ENCODE measurements around the gene MACROD2.

MACROD2 gene

DNA sequence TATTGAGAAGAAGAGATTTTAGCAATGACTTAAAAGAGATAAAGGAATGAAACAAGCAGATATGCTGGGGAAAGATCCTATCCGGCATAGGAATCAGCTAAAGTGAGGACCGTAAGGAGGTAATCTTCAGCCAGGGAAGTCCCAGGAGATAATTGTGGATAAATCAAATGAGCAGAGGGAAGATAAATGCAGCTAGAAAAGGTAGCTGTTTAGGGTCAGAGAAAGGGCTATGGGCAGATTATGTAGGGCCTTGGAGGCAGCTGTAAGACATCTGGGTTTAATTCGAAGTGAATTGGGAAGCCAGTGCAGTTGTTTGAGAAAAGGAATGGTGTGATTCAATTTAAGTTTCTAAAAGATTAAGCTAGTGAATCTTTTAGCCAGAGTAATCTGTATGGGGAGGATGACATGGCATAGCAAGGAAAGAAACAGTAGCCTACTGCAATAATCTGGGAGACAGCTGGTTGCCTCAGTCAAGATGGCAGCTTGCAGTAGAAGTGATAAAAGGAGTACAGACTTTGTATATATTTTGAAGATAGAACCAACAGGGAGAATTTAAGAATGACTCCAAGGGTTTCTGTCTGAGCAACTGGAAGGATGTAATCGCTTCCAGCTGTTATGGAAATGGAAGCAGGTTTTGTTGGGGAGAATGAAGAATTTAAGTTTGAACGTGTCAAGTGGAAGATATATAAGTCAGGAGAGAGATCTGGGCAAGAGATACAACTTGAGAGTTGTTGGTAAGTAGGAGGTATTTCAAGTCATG, 894.4 kb downstream of the MACROD2 start:
- no peaks in the 10 kb centered on the region for H3K9me3 ChIP-seq (replicated peaks; ENCODE audit: low read length)
- no peaks in the 10 kb centered on the region for H3K4me1 ChIP-seq (ENCODE audit: control insufficient read depth, insufficient read depth, low read length)
- no peak overlapping the region for H3K4me3 ChIP-seq (ENCODE audit: low read length)
- H3K36me3 ChIP-seq (ENCODE audit: insufficient read depth, low read length), result no peaks in the 10 kb centered on the region
- H3K4me2 ChIP-seq (ENCODE audit: low read length), result no peak overlapping the region
- H3K27me3 ChIP-seq (ENCODE audit: control insufficient read depth, insufficient read depth, low read length), result no peaks in the 10 kb centered on the region
- no peak overlapping the region for H3K9ac ChIP-seq (ENCODE audit: low read depth, low read length)

DNA sequence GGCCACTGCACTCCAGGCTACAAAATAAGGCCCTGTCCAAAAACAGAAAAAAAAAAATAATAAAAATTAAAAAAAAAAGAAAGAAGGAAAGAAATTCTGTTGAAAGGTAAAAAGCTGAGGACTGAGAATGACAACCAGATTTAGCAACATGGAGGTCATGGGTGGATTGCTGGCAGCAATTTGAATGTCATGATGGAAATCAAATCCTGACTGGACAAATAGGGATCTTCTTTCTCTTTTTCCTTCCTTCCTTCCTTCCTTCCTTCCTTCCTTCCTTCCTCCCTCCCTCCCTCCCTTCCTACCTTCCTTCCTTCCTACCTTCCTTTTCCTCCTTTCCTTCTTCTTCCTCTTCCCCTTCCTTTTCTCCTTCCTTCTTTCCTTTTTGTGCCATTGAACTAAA, 895.4 kb downstream of the MACROD2 start:
- Histone ChIP-seq H3K27me3 (ENCODE audit: control insufficient read depth, insufficient read depth, low read length) (no peaks in the 10 kb centered on the region), H3K36me3 (ENCODE audit: insufficient read depth, low read length) (no peaks in the 10 kb centered on the region), H3K9me3 (replicated peaks; ENCODE audit: low read length) (no peaks in the 10 kb centered on the region), H3K4me2 (ENCODE audit: low read length) (no peak overlapping the region), H3K4me1 (ENCODE audit: control insufficient read depth, insufficient read depth, low read length) (no peaks in the 10 kb centered on the region), H3K4me3 (ENCODE audit: low read length) (no peak overlapping the region), H3K9ac (ENCODE audit: low read depth, low read length) (no peak overlapping the region)

DNA sequence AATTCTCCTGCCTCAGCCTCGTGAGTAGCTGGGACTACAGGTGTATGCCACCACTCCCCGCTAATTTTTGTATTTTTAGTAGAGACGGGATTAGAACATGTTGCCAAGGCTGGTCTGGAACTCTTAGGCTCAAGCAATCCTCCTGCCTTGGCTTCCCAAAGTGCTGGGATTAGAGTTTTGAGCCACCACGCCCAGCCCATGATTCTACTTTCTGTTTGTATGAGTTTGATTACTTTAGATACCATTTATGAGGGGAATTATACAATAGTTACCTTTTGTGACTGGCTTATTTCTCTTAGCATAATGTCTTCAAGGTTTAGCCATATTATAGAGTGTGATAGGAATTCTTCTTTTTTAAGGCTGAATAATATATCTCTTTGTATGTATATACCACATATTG, 897.5 kb downstream of the MACROD2 start:
- Histone ChIP-seq H3K36me3 (ENCODE audit: insufficient read depth, low read length) (no peaks in the 10 kb centered on the region), H3K4me1 (ENCODE audit: control insufficient read depth, insufficient read depth, low read length) (no peaks in the 10 kb centered on the region), H3K9me3 (replicated peaks; ENCODE audit: low read length) (no peaks in the 10 kb centered on the region), H3K9ac (ENCODE audit: low read depth, low read length) (no peak overlapping the region), H3K4me3 (ENCODE audit: low read length) (no peak overlapping the region), H3K27me3 (ENCODE audit: control insufficient read depth, insufficient read depth, low read length) (no peaks in the 10 kb centered on the region), H3K4me2 (ENCODE audit: low read length) (no peak overlapping the region)

GRCh38 chr20:14896569-14896968, 901.3 kb downstream of the MACROD2 start:
- no peaks in the 10 kb centered on the region for H3K4me1 ChIP-seq (ENCODE audit: control insufficient read depth, insufficient read depth, low read length)
- H3K27me3 ChIP-seq (ENCODE audit: control insufficient read depth, insufficient read depth, low read length), result no peaks in the 10 kb centered on the region
- no peaks in the 10 kb centered on the region for H3K36me3 ChIP-seq (ENCODE audit: insufficient read depth, low read length)
- H3K9me3 ChIP-seq (replicated peaks; ENCODE audit: low read length), result no peaks in the 10 kb centered on the region
- no peak overlapping the region for H3K4me3 ChIP-seq (ENCODE audit: low read length)
- no peak overlapping the region for H3K4me2 ChIP-seq (ENCODE audit: low read length)
- no peak overlapping the region for H3K9ac ChIP-seq (ENCODE audit: low read depth, low read length)

- Histone ChIP-seq H3K27me3 (ENCODE audit: control insufficient read depth, insufficient read depth, low read length) (no peaks in the 10 kb centered on the region), H3K36me3 (ENCODE audit: insufficient read depth, low read length) (no peaks in the 10 kb centered on the region), H3K9ac (ENCODE audit: low read depth, low read length) (no peak overlapping the region), H3K4me1 (ENCODE audit: control insufficient read depth, insufficient read depth, low read length) (no peaks in the 10 kb centered on the region), H3K9me3 (replicated peaks; ENCODE audit: low read length) (no peaks in the 10 kb centered on the region), H3K4me2 (ENCODE audit: low read length) (no peak overlapping the region), H3K4me3 (ENCODE audit: low read length) (no peak overlapping the region)
Observed at GRCh38 chr20:14897608-14898007, 902.3 kb downstream of the MACROD2 start.

DNA sequence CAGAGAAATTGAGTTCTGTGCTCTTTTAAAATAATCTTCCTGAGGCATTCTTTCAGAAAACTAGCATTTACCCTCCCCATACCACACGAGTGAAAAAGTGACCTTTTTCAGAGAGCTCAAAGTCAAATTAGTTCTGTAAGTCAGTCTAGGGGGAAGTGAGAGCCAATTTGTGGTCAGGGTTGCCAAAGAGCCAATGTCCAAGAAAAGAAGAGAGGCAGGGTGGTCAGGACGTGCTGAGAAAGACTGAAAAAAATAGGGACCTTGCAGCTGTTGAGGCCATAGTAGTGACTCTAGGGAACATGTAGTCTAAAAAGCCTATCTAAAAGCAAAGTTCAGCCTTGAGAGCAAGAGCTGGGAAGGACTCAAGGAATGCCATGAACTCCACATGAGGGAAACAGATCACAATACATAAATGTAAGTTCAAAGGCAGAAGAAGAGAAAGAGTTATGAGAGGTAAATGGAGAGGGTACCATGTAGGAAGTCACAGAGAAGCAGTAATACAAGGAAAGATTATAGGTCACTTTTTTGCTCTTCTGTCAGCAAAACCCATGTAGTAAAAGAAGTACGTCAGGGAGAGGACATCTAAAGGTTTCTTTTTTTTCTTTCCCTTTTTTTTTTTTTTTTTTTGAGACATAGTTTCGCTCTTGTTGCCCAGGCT, 907.2 kb downstream of the MACROD2 start:
- Histone ChIP-seq H3K4me3 (ENCODE audit: low read length) (no peak overlapping the region), H3K36me3 (ENCODE audit: insufficient read depth, low read length) (no peaks in the 10 kb centered on the region), H3K4me1 (ENCODE audit: control insufficient read depth, insufficient read depth, low read length) (no peaks in the 10 kb centered on the region), H3K9ac (ENCODE audit: low read depth, low read length) (no peak overlapping the region), H3K27me3 (ENCODE audit: control insufficient read depth, insufficient read depth, low read length) (no peaks in the 10 kb centered on the region), H3K9me3 (replicated peaks; ENCODE audit: low read length) (no peaks in the 10 kb centered on the region), H3K4me2 (ENCODE audit: low read length) (no peak overlapping the region)

- Histone ChIP-seq H3K4me1 (ENCODE audit: control insufficient read depth, insufficient read depth, low read length) (no peaks in the 10 kb centered on the region), H3K27me3 (ENCODE audit: control insufficient read depth, insufficient read depth, low read length) (no peaks in the 10 kb centered on the region), H3K4me2 (ENCODE audit: low read length) (no peak overlapping the region), H3K9ac (ENCODE audit: low read depth, low read length) (no peak overlapping the region), H3K4me3 (ENCODE audit: low read length) (no peak overlapping the region), H3K9me3 (replicated peaks; ENCODE audit: low read length) (no peaks in the 10 kb centered on the region), H3K36me3 (ENCODE audit: insufficient read depth, low read length) (no peaks in the 10 kb centered on the region)
Observed at GRCh38 chr20:14906908-14907434, 911.7 kb downstream of the MACROD2 start.

GRCh38 chr20:14910126-14910525, 914.8 kb downstream of the MACROD2 start:
- Histone ChIP-seq H3K27me3 (ENCODE audit: control insufficient read depth, insufficient read depth, low read length) (peaks cover under 1% of the 10 kb centered on the region), H3K4me2 (ENCODE audit: low read length) (no peak overlapping the region), H3K4me1 (ENCODE audit: control insufficient read depth, insufficient read depth, low read length) (no peaks in the 10 kb centered on the region), H3K36me3 (ENCODE audit: insufficient read depth, low read length) (no peaks in the 10 kb centered on the region), H3K4me3 (ENCODE audit: low read length) (no peak overlapping the region), H3K9ac (ENCODE audit: low read depth, low read length) (no peak overlapping the region), H3K9me3 (replicated peaks; ENCODE audit: low read length) (no peaks in the 10 kb centered on the region)

- H3K4me3 ChIP-seq (ENCODE audit: low read length), result no peak overlapping the region
- no peak overlapping the region for H3K9ac ChIP-seq (ENCODE audit: low read depth, low read length)
- no peaks in the 10 kb centered on the region for H3K9me3 ChIP-seq (replicated peaks; ENCODE audit: low read length)
- no peaks in the 10 kb centered on the region for H3K36me3 ChIP-seq (ENCODE audit: insufficient read depth, low read length)
- no peak overlapping the region for H3K4me2 ChIP-seq (ENCODE audit: low read length)
- H3K27me3 ChIP-seq (ENCODE audit: control insufficient read depth, insufficient read depth, low read length), result peaks cover 6% of the 10 kb centered on the region
- H3K4me1 ChIP-seq (ENCODE audit: control insufficient read depth, insufficient read depth, low read length), result no peaks in the 10 kb centered on the region
Observed at GRCh38 chr20:14913896-14914620, 918.7 kb downstream of the MACROD2 start.

- H3K36me3 ChIP-seq (ENCODE audit: insufficient read depth, low read length), result no peaks in the 10 kb centered on the region
- no peak overlapping the region for H3K4me3 ChIP-seq (ENCODE audit: low read length)
- no peak overlapping the region for H3K4me2 ChIP-seq (ENCODE audit: low read length)
- H3K9me3 ChIP-seq (replicated peaks; ENCODE audit: low read length), result no peaks in the 10 kb centered on the region
- H3K27me3 ChIP-seq (ENCODE audit: control insufficient read depth, insufficient read depth, low read length), result peaks cover 6% of the 10 kb centered on the region
- H3K4me1 ChIP-seq (ENCODE audit: control insufficient read depth, insufficient read depth, low read length), result no peaks in the 10 kb centered on the region
- H3K9ac ChIP-seq (ENCODE audit: low read depth, low read length), result no peak overlapping the region
Observed at GRCh38 chr20:14914633-14915032, 919.3 kb downstream of the MACROD2 start.

GRCh38 chr20:14915356-14915755, 920.0 kb downstream of the MACROD2 start:
- Histone ChIP-seq H3K36me3 (ENCODE audit: insufficient read depth, low read length) (no peaks in the 10 kb centered on the region), H3K9ac (ENCODE audit: low read depth, low read length) (no peak overlapping the region), H3K4me2 (ENCODE audit: low read length) (no peak overlapping the region)

More at GRCh38 chr20:14915356-14915755, 920.0 kb downstream of the MACROD2 start:
- no peaks in the 10 kb centered on the region for H3K9me3 ChIP-seq (replicated peaks; ENCODE audit: low read length)
- no peaks in the 10 kb centered on the region for H3K4me1 ChIP-seq (ENCODE audit: control insufficient read depth, insufficient read depth, low read length)
- peaks cover 6% of the 10 kb centered on the region for H3K27me3 ChIP-seq (ENCODE audit: control insufficient read depth, insufficient read depth, low read length)
- no peak overlapping the region for H3K4me3 ChIP-seq (ENCODE audit: low read length)

Measured in skeletal muscle satellite cell (primary cell).